Mesendoderm (in vitro differentiated cells): ENCODE results near the gene TMEM131. TPM values are rescaled to one million over a fixed set of nuclear protein-coding genes. Genes with fewer than 3 reads are reported as not detected.
"Not testable (repeated sequence)": the region's sequence is repeated elsewhere in the genome, so short reads cannot be mapped to it uniquely, and the experiment has no call there.

ENCODE experiments used
- DNase-seq: peaks from one replicate; pipeline ENCODE4 v3.0.0; 2013
- H2AK5ac ChIP-seq: 2 replicates; pipeline ENCODE4 v1.6.1; 2013; ENCODE audit warnings: low read length, inconsistent platforms
- H2BK120ac ChIP-seq: 2 replicates; pipeline ENCODE4 v1.6.1; 2013; ENCODE audit warnings: low read depth, mild to moderate bottlenecking, low read length, moderate library complexity, mixed read lengths
- H2BK15ac ChIP-seq: replicated peaks from 2 replicates; pipeline ENCODE4 v1.6.1; 2013; ENCODE audit warnings: low read depth, mild to moderate bottlenecking, moderate library complexity
- H2BK5ac ChIP-seq: 2 replicates; pipeline ENCODE4 v1.6.1; 2013; ENCODE audit warnings: low read length, inconsistent platforms
- H3K18ac ChIP-seq: 2 replicates; pipeline ENCODE4 v1.6.1; 2013; ENCODE audit warnings: mild to moderate bottlenecking, low read length, mixed read lengths
- H3K23ac ChIP-seq: one replicate; pipeline ENCODE4 v1.6.1; 2013; ENCODE audit warnings: low read length
- H3K27ac ChIP-seq: 2 replicates; pipeline ENCODE4 v1.5.1; 2013; ENCODE audit warnings: low read depth, mild to moderate bottlenecking, inconsistent platforms, low read length, moderate library complexity
- H3K27me3 ChIP-seq: 2 replicates; pipeline ENCODE4 v1.6.1; 2013; ENCODE audit warnings: low read length, control low read depth, mild to moderate bottlenecking, inconsistent platforms; ENCODE audit not compliant: insufficient read depth, poor library complexity
- H3K36me3 ChIP-seq: 2 replicates; pipeline ENCODE4 v1.6.1; 2013; ENCODE audit warnings: low read length, inconsistent platforms; ENCODE audit not compliant: control insufficient read depth, insufficient read depth
- H3K4ac ChIP-seq: one replicate; pipeline ENCODE4 v1.6.1; 2013; ENCODE audit warnings: low read depth, mild to moderate bottlenecking, low read length, moderate library complexity
- H3K4me1 ChIP-seq: 2 replicates; pipeline ENCODE4 v1.6.1; 2013; ENCODE audit warnings: low read depth, low read length, inconsistent platforms; ENCODE audit not compliant: control insufficient read depth
- H3K4me2 ChIP-seq: 2 replicates; pipeline ENCODE4 v1.6.1; 2013; ENCODE audit warnings: low read length
- H3K4me3 ChIP-seq: 2 replicates; pipeline ENCODE4 v1.5.1; 2013; ENCODE audit warnings: mild to moderate bottlenecking, low read length
- H3K56ac ChIP-seq: one replicate; pipeline ENCODE4 v1.6.1; 2013; ENCODE audit warnings: low read length
- H3K79me1 ChIP-seq: 2 replicates; pipeline ENCODE4 v1.6.1; 2013; ENCODE audit warnings: low read length, inconsistent platforms
- H3K79me2 ChIP-seq: 2 replicates; pipeline ENCODE4 v1.6.1; 2013; ENCODE audit warnings: mild to moderate bottlenecking, low read length; ENCODE audit not compliant: control insufficient read depth, insufficient read depth
- H3K9ac ChIP-seq: 2 replicates; pipeline ENCODE4 v1.6.1; 2013; ENCODE audit warnings: low read length, inconsistent platforms
- H4K5ac ChIP-seq: one replicate; pipeline ENCODE4 v1.6.1; 2013; ENCODE audit warnings: low read length
- H4K8ac ChIP-seq: one replicate; pipeline ENCODE4 v1.6.1; 2013; ENCODE audit warnings: low read depth, mild to moderate bottlenecking, control low read depth, low read length, moderate library complexity
- WGBS: extraction: QIAGEN DNeasy Blood & Tissue Kit; methylation state at CpG from one replicate; pipeline ENCODE4 v1.1.7; 2013; ENCODE audit warnings: low lambda C conversion rate, missing lambda C conversion rate; ENCODE audit not compliant: insufficient coverage; ENCODE audit errors: extremely low coverage; 5-methylcytosine and 5-hydroxymethylcytosine counted together
- polyA plus RNA-seq, 2 experiments: library from polyadenylated mRNA; stranded (reverse); fragments of 200-250 nt; gene quantifications; one replicate each; pipeline ENCODE4 v1.2.3, GENCODE V29; 2013

The TMEM131 gene, protein sequence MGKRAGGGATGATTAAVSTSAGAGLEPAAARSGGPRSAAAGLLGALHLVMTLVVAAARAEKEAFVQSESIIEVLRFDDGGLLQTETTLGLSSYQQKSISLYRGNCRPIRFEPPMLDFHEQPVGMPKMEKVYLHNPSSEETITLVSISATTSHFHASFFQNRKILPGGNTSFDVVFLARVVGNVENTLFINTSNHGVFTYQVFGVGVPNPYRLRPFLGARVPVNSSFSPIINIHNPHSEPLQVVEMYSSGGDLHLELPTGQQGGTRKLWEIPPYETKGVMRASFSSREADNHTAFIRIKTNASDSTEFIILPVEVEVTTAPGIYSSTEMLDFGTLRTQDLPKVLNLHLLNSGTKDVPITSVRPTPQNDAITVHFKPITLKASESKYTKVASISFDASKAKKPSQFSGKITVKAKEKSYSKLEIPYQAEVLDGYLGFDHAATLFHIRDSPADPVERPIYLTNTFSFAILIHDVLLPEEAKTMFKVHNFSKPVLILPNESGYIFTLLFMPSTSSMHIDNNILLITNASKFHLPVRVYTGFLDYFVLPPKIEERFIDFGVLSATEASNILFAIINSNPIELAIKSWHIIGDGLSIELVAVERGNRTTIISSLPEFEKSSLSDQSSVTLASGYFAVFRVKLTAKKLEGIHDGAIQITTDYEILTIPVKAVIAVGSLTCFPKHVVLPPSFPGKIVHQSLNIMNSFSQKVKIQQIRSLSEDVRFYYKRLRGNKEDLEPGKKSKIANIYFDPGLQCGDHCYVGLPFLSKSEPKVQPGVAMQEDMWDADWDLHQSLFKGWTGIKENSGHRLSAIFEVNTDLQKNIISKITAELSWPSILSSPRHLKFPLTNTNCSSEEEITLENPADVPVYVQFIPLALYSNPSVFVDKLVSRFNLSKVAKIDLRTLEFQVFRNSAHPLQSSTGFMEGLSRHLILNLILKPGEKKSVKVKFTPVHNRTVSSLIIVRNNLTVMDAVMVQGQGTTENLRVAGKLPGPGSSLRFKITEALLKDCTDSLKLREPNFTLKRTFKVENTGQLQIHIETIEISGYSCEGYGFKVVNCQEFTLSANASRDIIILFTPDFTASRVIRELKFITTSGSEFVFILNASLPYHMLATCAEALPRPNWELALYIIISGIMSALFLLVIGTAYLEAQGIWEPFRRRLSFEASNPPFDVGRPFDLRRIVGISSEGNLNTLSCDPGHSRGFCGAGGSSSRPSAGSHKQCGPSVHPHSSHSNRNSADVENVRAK (N-terminal part only)
- polyA plus RNA-seq (2013, experiment 1 of 2) = 24.4 TPM
- 22.9 TPM for polyA plus RNA-seq (2013, experiment 2 of 2)

DNA sequence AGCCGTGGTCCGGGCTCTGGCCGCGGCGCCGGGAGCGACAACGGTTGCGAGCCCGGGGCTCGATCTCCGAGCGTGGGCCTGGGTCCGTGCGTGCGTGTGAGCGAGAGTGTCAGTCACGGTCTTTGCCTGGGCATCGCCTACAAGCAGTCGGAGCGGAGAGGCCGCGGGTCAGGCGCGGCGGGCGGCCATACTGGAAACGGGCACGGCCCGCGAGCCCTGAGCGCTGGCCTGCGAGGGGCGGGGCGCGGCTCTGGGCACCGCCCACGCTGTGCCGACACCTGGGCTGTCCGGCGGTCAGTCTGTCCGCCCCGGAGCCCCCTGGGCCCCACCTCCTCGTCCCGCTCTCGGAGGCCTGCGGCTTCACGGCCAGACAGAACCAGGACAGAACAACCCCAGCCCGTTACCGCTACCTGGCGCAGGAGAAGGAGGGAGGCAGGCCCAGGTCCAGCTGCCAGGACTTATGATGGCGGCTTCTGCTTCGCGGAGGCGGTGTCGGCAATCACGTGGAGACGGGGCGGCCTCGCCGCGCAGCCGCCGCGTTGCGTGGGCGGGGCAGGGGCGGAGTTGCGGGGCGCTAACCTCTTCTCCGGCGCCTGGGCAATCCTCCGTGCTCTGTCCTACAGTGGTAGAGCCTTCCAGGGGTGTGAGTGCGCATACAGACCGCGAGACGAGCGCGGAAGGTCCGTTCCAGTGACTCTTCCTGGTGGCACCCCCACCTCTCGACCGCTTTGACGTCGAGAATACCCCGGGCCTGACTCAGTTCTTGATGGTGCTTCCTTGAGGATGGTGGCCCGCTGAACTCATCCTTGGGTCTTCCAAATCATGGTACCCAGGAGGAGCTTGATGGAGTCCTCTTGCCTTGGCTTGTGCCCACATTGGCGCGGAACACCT, at the start of gene TMEM131:
Gene TMEM131 (minus strand): TSS at position 215 of the 891 bp plus-strand sequence. CDS start 286 bp downstream, outside the sequence.
- peak; percentile 97 for DNase-seq
- no CpG with 5 or more reads among the region's 88 CpGs for WGBS
- no peak within 1 kb of the TSS for H4K8ac ChIP-seq

DNA sequence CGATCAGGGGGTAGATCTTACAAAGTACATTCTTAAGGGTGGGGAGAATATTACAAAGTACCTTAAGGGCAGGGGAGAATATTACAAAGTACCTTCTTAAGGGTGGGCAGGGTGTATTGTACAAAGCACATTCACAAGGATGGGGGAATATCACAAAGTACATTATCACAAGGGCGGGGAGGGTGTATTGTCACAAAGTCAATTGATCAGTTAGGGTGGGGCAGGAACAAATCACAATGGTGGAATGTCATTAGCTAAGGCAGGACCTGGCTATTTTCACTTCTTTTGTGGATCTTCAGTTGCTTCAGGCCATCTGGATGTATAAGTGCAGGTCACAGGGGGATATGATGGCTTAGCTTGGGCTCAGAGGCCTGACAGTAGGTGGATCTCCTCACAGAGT, 49.0 kb upstream of the TMEM131 start:
- not testable (repeated sequence) for H3K4me2 ChIP-seq, H3K18ac ChIP-seq, H3K79me2 ChIP-seq, H2BK120ac ChIP-seq, H3K4ac ChIP-seq, H3K23ac ChIP-seq, H3K9ac ChIP-seq, H3K4me3 ChIP-seq, H3K27me3 ChIP-seq, H3K79me1 ChIP-seq, H3K27ac ChIP-seq, H2AK5ac ChIP-seq, H3K36me3 ChIP-seq, H2BK15ac ChIP-seq, H4K8ac ChIP-seq, H4K5ac ChIP-seq, DNase-seq, H3K56ac ChIP-seq, H3K4me1 ChIP-seq
- no CpG with 5 or more reads among the region's 2 CpGs for WGBS
- H2BK5ac ChIP-seq = peak overlapping the region; percentile 44

More for the DNA sequence above, at the start of gene TMEM131:
- Histone ChIP-seq H3K79me1 (peaks cover 3% of the 10 kb centered on the region), H3K27me3 (no peaks in the 10 kb centered on the region), H4K5ac (no peak within 1 kb of the TSS), H3K4me2 (peak within 1 kb of the TSS; percentile 56), H2BK15ac (no peak within 1 kb of the TSS), H3K4ac (peak within 1 kb of the TSS; percentile 82), H3K36me3 (no peaks in the 10 kb centered on the region), H2AK5ac (no peak within 1 kb of the TSS), H3K56ac (peak within 1 kb of the TSS; percentile 99), H2BK120ac (peak within 1 kb of the TSS; percentile 78), H2BK5ac (peak within 1 kb of the TSS; percentile 98), H3K18ac (peak within 1 kb of the TSS; percentile 91), H3K4me1 (peaks cover 7% of the 10 kb centered on the region), H3K79me2 (peaks cover 29% of the 10 kb centered on the region), H3K4me3 (peak within 1 kb of the TSS; percentile 75), H3K9ac (peak within 1 kb of the TSS; percentile 91), H3K27ac (peak within 1 kb of the TSS; percentile 99), H3K23ac (peak within 1 kb of the TSS; percentile 69)

DNA sequence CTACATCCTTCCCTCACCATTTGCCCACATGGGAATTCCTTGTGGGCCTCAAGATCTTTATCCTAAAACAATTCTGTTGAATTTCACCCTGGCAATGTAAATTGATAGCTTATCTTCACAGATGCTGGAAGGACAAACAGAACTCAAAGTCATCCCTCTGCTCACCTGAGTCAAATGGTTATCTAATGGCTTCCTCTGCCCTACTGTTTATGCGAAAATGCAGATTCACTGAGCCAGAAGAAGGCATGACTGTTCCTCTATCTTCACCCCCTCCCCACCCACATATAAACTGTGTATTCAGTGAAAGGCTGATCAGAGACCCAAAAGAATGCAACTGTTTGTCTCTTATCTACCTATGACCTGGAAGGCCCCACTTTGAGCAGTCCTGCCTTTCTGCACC, 47.4 kb upstream of the TMEM131 start:
- no peaks in the 10 kb centered on the region for H3K79me1 ChIP-seq
- no peak overlapping the region for H2BK120ac ChIP-seq
- no peak overlapping the region for H3K9ac ChIP-seq
- no peak overlapping the region for H3K18ac ChIP-seq
- peaks cover 2% of the 10 kb centered on the region for H3K4me1 ChIP-seq
- H3K27me3 ChIP-seq = no peaks in the 10 kb centered on the region
- peak overlapping the region; percentile 52 for H3K27ac ChIP-seq
- WGBS = no CpG with 5 or more reads among the region's 1 CpG
- DNase-seq = peak; percentile 94
- no peaks in the 10 kb centered on the region for H3K36me3 ChIP-seq
- H3K56ac ChIP-seq = peak overlapping the region; percentile 67
- no peak overlapping the region for H3K23ac ChIP-seq
- no peak overlapping the region for H3K4ac ChIP-seq
- no peak overlapping the region for H2BK15ac ChIP-seq
- H2AK5ac ChIP-seq = no peak overlapping the region
- no peak overlapping the region for H3K4me3 ChIP-seq
- H4K5ac ChIP-seq = no peak overlapping the region
- no peak overlapping the region for H4K8ac ChIP-seq
- H3K4me2 ChIP-seq = no peak overlapping the region
- no peaks in the 10 kb centered on the region for H3K79me2 ChIP-seq
- H2BK5ac ChIP-seq = peak overlapping the region; percentile 82

DNA sequence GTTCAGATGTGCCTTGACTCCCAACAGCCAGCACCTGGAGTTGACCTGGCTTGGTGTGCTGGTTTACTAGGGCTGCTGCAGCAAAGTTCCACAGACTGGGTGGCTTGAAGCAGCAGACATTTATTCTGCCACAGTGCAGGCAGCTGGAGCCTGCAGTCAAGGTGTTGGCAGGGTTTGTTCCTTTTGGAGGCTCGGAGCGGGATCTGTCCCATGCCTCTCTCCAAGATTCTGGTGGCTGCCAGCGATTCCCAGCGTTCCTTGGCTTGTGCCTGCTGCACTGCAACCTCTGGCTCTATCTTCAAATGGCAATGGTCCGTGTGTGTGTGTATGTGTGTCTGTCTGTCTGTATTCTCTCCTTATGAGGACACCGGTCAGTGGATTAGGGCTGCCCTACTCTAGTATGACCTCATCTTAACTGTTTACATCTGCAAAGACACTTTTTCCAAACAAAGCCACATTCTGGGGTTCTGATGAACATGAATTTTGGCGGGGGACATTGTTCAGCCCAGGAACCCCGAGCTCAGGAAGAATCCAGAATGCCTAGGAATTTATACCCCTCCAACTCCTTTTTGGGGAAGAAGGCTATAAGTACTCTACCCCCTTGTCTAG, 44.7 kb upstream of the TMEM131 start:
- Histone ChIP-seq H2BK120ac (no peak overlapping the region), H3K79me1 (peaks cover 5% of the 10 kb centered on the region), H3K27ac (no peak overlapping the region), H3K4me2 (no peak overlapping the region), H3K23ac (no peak overlapping the region), H3K18ac (no peak overlapping the region), H3K56ac (peak overlapping the region; percentile 6), H4K8ac (no peak overlapping the region), H3K79me2 (no peaks in the 10 kb centered on the region), H3K4me3 (no peak overlapping the region), H3K27me3 (no peaks in the 10 kb centered on the region), H2BK15ac (no peak overlapping the region), H3K4me1 (peaks cover 7% of the 10 kb centered on the region), H4K5ac (peak overlapping the region; percentile 47), H3K36me3 (no peaks in the 10 kb centered on the region), H3K9ac (no peak overlapping the region), H3K4ac (no peak overlapping the region), H2BK5ac (peak overlapping the region; percentile 24), H2AK5ac (peak overlapping the region; percentile 88)
- no peak for DNase-seq
- WGBS = no CpG with 5 or more reads among the region's 8 CpGs
